ENCODE results near the gene JTB. TPM values are rescaled to one million over a fixed set of nuclear protein-coding genes. Genes with fewer than 3 reads are reported as not detected.

JTB gene
- total RNA-seq, 1 donor from 2014 or later: 47.7 TPM

DNA sequence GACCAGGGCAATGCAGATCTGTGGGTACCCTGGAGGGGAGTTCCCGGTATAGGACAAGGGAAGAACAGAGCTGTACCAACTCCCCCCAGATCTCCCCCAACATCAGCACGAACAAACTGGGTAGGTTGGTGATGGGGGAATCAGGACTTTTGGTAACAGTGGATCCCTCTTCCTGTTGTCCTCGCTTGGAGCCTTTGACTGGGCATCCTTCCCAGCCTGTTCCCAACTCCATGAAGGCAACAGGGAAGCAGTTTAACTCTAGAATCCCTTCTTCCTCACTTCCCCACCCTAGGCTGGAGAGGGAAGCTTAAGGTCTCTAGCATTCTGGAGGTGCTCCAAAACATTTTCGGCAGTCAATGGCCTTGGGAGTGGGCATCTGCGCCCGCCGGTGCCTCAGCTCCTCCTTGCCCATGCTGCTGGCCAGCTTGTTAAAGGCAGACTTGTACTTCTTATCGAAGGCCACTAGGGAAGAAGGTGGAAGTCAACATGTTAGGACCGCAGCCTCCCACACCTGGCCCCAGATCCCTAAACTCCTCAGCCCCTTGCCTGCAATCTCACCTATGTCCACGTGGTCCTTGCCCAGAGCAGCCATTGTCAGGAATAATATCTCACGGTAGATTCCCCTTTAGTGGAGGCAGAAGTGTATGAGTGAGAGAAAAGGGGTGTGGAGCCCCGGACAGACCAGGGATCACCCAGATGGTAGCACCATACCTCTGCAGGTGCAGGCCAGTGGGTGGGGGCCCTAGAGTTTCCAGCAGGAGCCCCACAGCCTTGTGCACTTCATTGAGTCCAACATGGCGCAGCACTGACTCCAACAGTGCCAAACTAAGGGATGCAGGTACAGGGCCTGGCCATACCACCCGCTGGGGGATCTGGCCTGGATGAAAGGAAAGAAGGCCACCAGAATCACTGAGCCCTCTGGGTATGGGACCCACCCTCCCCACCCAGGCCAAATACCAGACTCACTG lies 47.2 kb downstream of the JTB start:
- no peak overlapping the region for H3K27ac ChIP-seq
- no peaks in the 10 kb centered on the region for H3K4me1 Mint-ChIP-seq
- no peaks in the 10 kb centered on the region for H3K27me3 ChIP-seq
- no peak for TF ChIP-seq EZH2 (IDR thresholded peaks at IDR 0.05)
- TF ChIP-seq, protein P1, sequence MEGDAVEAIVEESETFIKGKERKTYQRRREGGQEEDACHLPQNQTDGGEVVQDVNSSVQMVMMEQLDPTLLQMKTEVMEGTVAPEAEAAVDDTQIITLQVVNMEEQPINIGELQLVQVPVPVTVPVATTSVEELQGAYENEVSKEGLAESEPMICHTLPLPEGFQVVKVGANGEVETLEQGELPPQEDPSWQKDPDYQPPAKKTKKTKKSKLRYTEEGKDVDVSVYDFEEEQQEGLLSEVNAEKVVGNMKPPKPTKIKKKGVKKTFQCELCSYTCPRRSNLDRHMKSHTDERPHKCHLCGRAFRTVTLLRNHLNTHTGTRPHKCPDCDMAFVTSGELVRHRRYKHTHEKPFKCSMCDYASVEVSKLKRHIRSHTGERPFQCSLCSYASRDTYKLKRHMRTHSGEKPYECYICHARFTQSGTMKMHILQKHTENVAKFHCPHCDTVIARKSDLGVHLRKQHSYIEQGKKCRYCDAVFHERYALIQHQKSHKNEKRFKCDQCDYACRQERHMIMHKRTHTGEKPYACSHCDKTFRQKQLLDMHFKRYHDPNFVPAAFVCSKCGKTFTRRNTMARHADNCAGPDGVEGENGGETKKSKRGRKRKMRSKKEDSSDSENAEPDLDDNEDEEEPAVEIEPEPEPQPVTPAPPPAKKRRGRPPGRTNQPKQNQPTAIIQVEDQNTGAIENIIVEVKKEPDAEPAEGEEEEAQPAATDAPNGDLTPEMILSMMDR (IDR thresholded peaks at IDR 0.05): no peak
- no peak for TF ChIP-seq EZH2phosphoT487 (IDR thresholded peaks at IDR 0.05)
- H2AFZ ChIP-seq (replicated peaks): no peak overlapping the region
- H3K4me3 ChIP-seq: no peak overlapping the region
- peaks cover 11% of the 10 kb centered on the region for H3F3A ChIP-seq (ENCODE audit: low read depth)
- H3K79me2 ChIP-seq (ENCODE audit: low read depth): no peaks in the 10 kb centered on the region
- no peak overlapping the region for H3K27ac Mint-ChIP-seq
- H3K4me1 ChIP-seq: no peaks in the 10 kb centered on the region
- no peaks in the 10 kb centered on the region for H3K27me3 Mint-ChIP-seq (ENCODE audit: insufficient read depth, low read depth)
- no peak overlapping the region for H3K4me2 ChIP-seq
- H3K9me3 ChIP-seq (ENCODE audit: low read depth): no peaks in the 10 kb centered on the region
- no peaks in the 10 kb centered on the region for H3K36me3 ChIP-seq
- no peak for DNase-seq (ENCODE audit: low spot score)
- H4K20me1 ChIP-seq (ENCODE audit: low read depth): no peaks in the 10 kb centered on the region
- no peak overlapping the region for H3K4me3 Mint-ChIP-seq
- no peaks in the 10 kb centered on the region for H3K9me3 Mint-ChIP-seq
- H3K36me3 Mint-ChIP-seq: peaks cover 9% of the 10 kb centered on the region
- H3K9ac ChIP-seq: no peak overlapping the region

DNA sequence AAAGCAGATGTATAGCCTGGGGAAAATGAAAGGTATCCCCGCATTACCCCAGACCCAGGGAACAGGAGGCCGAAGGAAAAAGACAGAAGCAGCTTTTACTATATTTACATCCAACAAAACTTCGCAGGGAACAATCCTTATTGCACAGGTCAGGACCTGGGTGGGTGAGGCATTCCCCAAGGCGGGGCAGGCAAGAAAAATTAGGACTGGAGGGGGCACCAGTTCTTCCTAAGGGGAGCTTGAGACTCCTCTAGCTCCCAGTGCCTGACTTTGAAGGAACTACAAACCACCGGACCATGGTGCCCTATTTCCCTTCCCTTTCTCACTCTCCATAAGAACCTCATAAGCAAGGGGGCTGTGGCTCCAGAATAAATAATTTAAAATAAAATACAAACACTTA lies 48.0 kb downstream of the JTB start:
- Mint-ChIP-seq H3K9me3 (no peaks in the 10 kb centered on the region), H3K27ac (peak overlapping the region; percentile 50), H3K4me3 (peak overlapping the region; percentile 7), H3K4me1 (no peaks in the 10 kb centered on the region), H3K36me3 (peaks cover 8% of the 10 kb centered on the region), H3K27me3 (ENCODE audit: insufficient read depth, low read depth) (peaks cover 2% of the 10 kb centered on the region)
- Histone ChIP-seq H3K27me3 (no peaks in the 10 kb centered on the region), H3K4me2 (no peak overlapping the region), H4K20me1 (ENCODE audit: low read depth) (no peaks in the 10 kb centered on the region), H3K9ac (no peak overlapping the region), H2AFZ (replicated peaks) (no peak overlapping the region), H3K4me3 (no peak overlapping the region), H3K27ac (no peak overlapping the region), H3K79me2 (ENCODE audit: low read depth) (peaks cover 4% of the 10 kb centered on the region), H3K4me1 (no peaks in the 10 kb centered on the region), H3K36me3 (no peaks in the 10 kb centered on the region), H3K9me3 (ENCODE audit: low read depth) (no peaks in the 10 kb centered on the region), H3F3A (ENCODE audit: low read depth) (peaks cover 13% of the 10 kb centered on the region)
- TF ChIP-seq, protein P1 (IDR thresholded peaks at IDR 0.05): no peak
- TF ChIP-seq EZH2phosphoT487 (IDR thresholded peaks at IDR 0.05) (no peak), EZH2 (IDR thresholded peaks at IDR 0.05) (no peak)
- DNase-seq (ENCODE audit: low spot score): no peak

DNA sequence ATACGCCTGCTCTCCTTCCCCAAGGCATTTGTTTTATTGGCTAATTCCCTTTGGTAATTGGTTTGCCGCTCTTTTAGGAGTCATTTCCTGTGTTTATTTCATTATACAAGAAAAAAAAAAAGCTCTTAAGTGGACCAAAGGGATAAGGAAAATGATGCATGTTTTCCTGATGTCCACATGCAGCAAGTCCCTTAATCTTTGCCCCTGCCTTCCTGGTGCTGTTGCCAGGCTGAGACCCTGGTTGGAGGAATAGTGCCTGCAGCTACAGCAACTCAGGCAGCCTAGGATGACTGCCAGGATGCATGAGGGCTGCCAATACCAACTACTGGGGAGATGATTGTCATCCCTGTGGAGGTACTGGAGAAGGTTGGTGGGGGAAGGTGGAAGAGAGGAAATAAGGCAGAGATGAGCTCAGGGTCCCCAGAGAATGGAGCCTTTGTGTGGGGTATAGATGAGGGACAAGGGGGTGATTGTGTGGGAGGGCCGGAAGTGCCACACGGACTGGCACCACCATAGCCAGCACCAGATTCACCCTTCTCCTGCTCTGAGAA lies 48.6 kb downstream of the JTB start:
- no peak for DNase-seq (ENCODE audit: low spot score)
- no peaks in the 10 kb centered on the region for H3K9me3 Mint-ChIP-seq
- TF ChIP-seq EZH2 (IDR thresholded peaks at IDR 0.05) (no peak), EZH2phosphoT487 (IDR thresholded peaks at IDR 0.05) (no peak)
- TF ChIP-seq, protein P1 (IDR thresholded peaks at IDR 0.05): no peak
- Histone ChIP-seq H3K36me3 (no peaks in the 10 kb centered on the region), H3K27me3 (no peaks in the 10 kb centered on the region), H3K9ac (no peak overlapping the region), H3K4me2 (no peak overlapping the region), H3K4me1 (no peaks in the 10 kb centered on the region), H4K20me1 (ENCODE audit: low read depth) (no peaks in the 10 kb centered on the region), H3K27ac (no peak overlapping the region), H2AFZ (replicated peaks) (no peak overlapping the region), H3K9me3 (ENCODE audit: low read depth) (no peaks in the 10 kb centered on the region), H3K4me3 (no peak overlapping the region), H3K79me2 (ENCODE audit: low read depth) (peaks cover 9% of the 10 kb centered on the region), H3F3A (ENCODE audit: low read depth) (peaks cover 19% of the 10 kb centered on the region)
- no peak overlapping the region for H3K4me3 Mint-ChIP-seq
- H3K4me1 Mint-ChIP-seq: peaks cover under 1% of the 10 kb centered on the region
- peaks cover 4% of the 10 kb centered on the region for H3K27me3 Mint-ChIP-seq (ENCODE audit: insufficient read depth, low read depth)
- H3K36me3 Mint-ChIP-seq: peaks cover 5% of the 10 kb centered on the region
- H3K27ac Mint-ChIP-seq: no peak overlapping the region
